ENCODE data around the gene EML1.

GRCh38 chr14:99842141-99842540 is 48.9 kb downstream of the EML1 start:
- TF ChIP-seq CTCF (IDR thresholded peaks at IDR 0.05) (no peak), POLR2A (IDR thresholded peaks at IDR 0.05) (no peak)

Data from right lobe of liver (tissue), 4 donors.